LNCAP (cell line): ENCODE results near the gene RRP7A.

Experiments
- CTCF ChIP-seq: fragments of 450-650 bp; IDR thresholded peaks from 2 replicates; pipeline ENCODE4 v1.5.1; 2017; ENCODE audit warnings: mild to moderate bottlenecking

RRP7A gene

DNA sequence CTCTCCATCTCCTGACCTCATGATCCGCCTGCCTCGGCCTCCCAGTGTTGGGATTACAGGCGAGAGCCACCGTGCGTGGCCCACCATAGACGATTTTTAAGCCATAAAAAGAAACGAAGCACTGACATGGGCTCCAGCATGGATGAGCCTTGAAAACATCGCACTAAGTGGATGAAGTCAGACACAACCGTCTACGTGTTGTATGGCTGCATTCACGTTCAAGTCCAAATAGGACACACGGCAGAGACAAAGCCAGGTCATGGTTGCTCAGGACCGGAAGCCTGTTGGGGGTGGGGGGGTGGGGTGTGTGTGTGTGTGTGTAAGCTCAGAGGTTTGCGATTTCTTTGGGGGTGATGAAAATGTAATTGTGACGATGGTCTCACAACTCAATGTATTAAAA, 10.0 kb downstream of the RRP7A start:
- no peak for TF ChIP-seq CTCF

- no peak for TF ChIP-seq CTCF
These were observed 18.8 kb downstream of the RRP7A start for GRCh38 chr22:42500836-42501179.

DNA sequence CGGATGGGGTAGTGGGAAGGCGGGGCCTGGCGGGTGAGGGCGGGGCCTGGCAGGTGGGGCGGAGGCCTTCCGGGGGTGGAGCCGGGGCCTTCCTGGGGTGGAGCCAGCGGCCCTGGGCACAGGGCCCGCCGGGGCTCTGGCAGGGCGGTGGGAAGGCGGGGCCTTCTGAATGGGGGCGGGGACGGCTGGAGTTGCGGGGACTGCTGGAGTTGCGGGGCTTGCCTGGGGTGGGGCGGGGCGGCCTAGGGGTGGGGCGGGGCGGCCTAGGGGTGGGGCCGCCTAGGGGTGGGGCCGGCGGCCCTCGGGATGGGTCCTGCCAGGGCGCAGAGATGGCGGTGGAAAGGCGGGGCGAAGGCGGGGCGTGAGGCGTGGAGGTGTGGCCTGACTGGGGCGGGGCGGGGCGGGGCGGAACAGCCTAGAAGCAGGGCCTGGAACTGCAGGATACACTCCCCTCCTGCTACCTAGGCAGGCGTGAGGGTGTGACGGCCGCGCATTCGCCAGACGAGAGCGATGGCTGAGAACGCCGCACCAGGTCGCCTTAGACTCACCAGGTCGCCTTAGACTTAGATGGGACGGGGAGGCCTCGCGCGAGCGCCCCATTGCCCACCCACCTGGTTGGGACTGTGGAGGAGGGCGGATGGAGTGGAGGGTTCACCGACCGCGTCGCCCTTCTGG, 19.3 kb downstream of the RRP7A start:
- no peak for TF ChIP-seq CTCF

DNA sequence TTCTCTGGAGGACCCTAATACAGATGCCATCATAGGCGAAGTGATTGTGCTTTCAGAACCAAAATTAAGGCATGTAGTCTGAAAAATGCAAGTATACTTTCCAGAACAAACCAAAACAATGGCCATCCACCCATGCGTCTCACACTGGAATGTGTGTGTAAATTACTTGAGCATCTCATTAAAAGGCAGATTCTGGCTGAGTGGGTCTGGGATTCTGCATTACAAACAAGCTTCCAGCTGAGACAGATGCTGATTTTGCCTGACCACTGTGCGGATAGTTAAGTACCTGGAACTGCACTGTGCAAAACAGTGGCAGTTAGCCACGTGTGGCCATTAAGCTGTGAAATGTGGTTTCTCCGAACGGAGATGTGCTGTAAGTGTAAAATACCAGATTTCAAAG, 26.2 kb downstream of the RRP7A start:
- no peak for TF ChIP-seq CTCF

GRCh38 chr22:42492323-42492690, 27.3 kb downstream of the RRP7A start:
- TF ChIP-seq CTCF = no peak

- no peak for TF ChIP-seq CTCF
These were observed 29.3 kb downstream of the RRP7A start for GRCh38 chr22:42490243-42490832.

DNA sequence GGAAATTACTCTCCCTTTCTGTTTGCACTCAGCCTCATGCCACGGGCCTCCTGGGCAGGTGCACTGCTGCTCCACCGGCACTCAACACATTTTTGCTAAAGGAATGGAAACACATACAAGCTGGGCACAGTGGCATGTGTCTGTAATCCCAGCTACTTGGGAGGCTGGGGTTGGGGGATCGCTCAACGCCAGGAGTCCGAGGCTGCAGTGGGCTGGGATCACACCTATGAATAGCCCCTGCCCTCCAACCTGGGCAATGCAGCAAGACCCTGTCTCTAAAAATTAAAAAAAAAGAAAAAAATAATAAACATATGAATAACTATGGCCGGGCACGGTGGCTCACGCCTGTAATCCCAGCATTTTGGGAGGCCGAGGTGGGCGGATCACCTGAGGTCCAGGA, 30.6 kb downstream of the RRP7A start:
- no peak for TF ChIP-seq CTCF

- TF ChIP-seq CTCF = no peak
These were observed 35.1 kb downstream of the RRP7A start for GRCh38 chr22:42484506-42484905.
